ENCODE data around the gene EIF4G3.

DNA sequence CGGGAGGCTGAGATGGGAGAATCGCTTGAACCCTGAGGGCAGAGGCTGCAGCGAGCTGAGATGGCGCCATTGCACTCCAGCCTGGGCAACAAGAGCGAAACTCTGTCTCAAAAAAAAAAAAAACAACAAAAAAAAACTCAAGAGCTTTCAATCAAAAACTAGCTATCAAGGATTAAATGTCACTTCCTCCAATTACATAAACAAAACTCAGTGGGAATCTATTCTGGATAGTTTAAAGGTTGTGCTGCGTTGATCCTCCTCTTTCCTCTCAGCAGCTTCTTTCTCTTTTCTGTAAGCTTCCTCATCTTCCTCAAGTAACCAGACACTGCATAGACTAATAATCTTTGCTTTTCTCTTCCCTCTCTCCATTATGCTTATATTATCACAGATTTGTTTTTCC, 20.7 kb downstream of the EIF4G3 start:
- TF ChIP-seq, protein P1, sequence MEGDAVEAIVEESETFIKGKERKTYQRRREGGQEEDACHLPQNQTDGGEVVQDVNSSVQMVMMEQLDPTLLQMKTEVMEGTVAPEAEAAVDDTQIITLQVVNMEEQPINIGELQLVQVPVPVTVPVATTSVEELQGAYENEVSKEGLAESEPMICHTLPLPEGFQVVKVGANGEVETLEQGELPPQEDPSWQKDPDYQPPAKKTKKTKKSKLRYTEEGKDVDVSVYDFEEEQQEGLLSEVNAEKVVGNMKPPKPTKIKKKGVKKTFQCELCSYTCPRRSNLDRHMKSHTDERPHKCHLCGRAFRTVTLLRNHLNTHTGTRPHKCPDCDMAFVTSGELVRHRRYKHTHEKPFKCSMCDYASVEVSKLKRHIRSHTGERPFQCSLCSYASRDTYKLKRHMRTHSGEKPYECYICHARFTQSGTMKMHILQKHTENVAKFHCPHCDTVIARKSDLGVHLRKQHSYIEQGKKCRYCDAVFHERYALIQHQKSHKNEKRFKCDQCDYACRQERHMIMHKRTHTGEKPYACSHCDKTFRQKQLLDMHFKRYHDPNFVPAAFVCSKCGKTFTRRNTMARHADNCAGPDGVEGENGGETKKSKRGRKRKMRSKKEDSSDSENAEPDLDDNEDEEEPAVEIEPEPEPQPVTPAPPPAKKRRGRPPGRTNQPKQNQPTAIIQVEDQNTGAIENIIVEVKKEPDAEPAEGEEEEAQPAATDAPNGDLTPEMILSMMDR (IDR thresholded peaks at IDR 0.05; ENCODE audit: insufficient read depth, low read length, poor library complexity, severe bottlenecking): no peak
- TF ChIP-seq EZH2phosphoT487 (conservative IDR thresholded peaks at IDR 0.05; ENCODE audit: low read length): no peak
